Omental fat pad (tissue), 4 donors: ENCODE data around the gene TST. TPM values are rescaled to one million over a fixed set of nuclear protein-coding genes. Genes with fewer than 3 reads are reported as not detected.
A peak's percentile ranks its signal among the peaks of the same experiment; 100 is the strongest.

Source experiments
- ATAC-seq: fragments of 150-250 bp; one replicate; pipeline ENCODE4 v1.9.1; 2016; ENCODE audit warnings: mild to moderate bottlenecking, moderate library complexity; ENCODE audit not compliant: low FRiP score
- DNase-seq: peaks from one replicate; pipeline ENCODE4 v3.0.0-alpha.2; 2019; ENCODE audit warnings: low spot score
- total RNA-seq, 4 donors: library from RNA; depleted of rRNA; stranded (reverse); fragments of >200 nt; gene quantifications; one replicate each; pipeline ENCODE4 v1.1.0, GENCODE V29; 2016
- TF ChIP-seq, protein P1 (sequence below), 3 donors: fragments of 450-650 bp; IDR thresholded peaks; one replicate each; pipeline ENCODE4 v1.5.1; 2016 to 2017; ENCODE audit warnings: antibody characterized with exemption in 3 of 3, mild to moderate bottlenecking in 3 of 3, moderate library complexity in 2 of 3

TST gene
- total RNA-seq, 4 donors from 2014 or later, result 45.4 to 141 (median 78.0) TPM

- ATAC-seq (no peak), DNase-seq (no peak)
- TF ChIP-seq, protein P1, sequence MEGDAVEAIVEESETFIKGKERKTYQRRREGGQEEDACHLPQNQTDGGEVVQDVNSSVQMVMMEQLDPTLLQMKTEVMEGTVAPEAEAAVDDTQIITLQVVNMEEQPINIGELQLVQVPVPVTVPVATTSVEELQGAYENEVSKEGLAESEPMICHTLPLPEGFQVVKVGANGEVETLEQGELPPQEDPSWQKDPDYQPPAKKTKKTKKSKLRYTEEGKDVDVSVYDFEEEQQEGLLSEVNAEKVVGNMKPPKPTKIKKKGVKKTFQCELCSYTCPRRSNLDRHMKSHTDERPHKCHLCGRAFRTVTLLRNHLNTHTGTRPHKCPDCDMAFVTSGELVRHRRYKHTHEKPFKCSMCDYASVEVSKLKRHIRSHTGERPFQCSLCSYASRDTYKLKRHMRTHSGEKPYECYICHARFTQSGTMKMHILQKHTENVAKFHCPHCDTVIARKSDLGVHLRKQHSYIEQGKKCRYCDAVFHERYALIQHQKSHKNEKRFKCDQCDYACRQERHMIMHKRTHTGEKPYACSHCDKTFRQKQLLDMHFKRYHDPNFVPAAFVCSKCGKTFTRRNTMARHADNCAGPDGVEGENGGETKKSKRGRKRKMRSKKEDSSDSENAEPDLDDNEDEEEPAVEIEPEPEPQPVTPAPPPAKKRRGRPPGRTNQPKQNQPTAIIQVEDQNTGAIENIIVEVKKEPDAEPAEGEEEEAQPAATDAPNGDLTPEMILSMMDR (IDR thresholded peaks at IDR 0.05), result no peak
These were observed 4.6 kb upstream of the TST start for GRCh38 chr22:37023743-37024338.

GRCh38 chr22:37022483-37023337 lies 3.5 kb upstream of the TST start:
- ATAC-seq (no peak), DNase-seq (no peak)
- TF ChIP-seq, protein P1 (IDR thresholded peaks at IDR 0.05), result no peak

DNA sequence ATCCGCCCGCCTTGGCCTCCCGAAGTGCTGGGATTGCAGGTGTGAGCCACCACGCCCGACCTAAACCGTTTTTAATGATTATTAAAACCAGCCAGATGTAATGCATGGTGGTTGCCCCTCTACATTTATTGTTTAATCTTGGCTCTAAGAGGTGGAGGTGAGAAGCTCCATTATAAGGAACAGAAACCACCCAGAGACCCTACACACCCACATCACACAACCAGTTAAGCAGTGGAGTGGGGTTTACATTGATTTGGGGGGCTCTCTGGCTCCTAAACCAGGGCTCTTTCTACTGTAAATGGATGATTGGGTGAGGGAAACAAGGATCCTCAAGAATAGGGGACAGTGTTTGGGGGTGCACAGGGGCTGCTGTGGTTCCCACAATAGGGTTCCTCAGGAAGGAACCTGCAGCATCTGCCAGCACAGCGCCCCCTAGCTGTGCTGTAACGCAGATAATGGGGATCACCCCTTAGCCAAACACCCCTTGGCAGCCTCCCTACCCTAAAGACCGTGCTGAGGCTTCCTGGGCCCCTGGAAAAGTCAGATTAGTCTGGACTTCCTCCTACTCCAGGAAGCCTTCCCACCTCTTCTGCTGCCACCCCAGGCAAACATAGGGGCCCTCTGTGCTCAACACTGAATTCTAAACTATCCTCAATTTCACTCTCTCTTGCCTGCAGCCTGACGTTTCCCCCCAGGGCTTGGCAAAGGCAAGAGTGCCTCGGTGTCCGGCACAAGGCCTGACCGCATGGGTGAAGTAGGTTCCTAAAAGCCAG lies 2.6 kb upstream of the TST start:
- no peak for DNase-seq
- no peak for ATAC-seq
- TF ChIP-seq, protein P1 (IDR thresholded peaks at IDR 0.05), result peak in 1 of 3 donors; percentile 30

DNA sequence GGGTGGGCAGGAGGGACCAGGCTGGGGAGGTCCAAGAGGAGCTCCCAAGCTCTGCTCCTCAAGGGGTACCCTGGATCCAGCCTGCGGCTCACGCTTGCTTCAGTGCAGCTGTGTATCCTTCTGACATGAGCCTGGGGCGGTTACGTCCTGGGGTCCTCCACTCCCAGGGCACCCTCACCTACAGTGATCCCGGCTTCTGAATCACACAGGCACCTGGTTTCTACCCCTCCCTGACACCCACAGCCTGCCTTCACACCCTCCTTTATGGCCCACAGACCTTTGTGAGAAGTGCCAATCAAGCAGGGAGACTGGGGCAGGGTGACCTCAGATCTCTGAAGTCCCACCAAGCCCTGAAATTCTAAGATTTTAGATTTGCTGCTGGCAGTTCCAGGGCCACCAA lies 1.8 kb upstream of the TST start:
- DNase-seq (no peak), ATAC-seq (no peak)
- TF ChIP-seq, protein P1 (IDR thresholded peaks at IDR 0.05), result no peak

DNA sequence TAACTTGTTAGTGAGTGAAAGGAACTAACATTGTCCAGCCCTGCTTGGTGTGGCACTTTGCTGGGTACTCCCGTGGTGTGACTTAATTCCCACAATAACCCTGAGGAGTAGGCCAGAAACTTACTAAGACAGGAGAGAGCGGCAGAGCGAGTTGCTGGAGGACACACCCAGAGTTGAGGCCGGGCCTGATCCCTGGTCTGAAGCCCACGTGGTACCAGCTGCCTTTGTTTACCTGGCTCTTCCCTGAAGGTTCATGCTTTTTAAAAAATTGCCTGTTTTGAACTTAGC lies 889 bp upstream of the TST start:
- DNase-seq (no peak), ATAC-seq (no peak)
- TF ChIP-seq, protein P1 (IDR thresholded peaks at IDR 0.05), result no peak

GRCh38 chr22:37018815-37019308 lies 385 bp downstream of the TST start:
- TF ChIP-seq, protein P1 (IDR thresholded peaks at IDR 0.05), result no peak
- DNase-seq, result peak; percentile 32
- peak; percentile 39 for ATAC-seq
